A549 (cell line): ENCODE measurements around the gene NAV3. TPM values are rescaled to one million over a fixed set of nuclear protein-coding genes. Genes with fewer than 3 reads are reported as not detected.

Experiments used
- ATAC-seq, 2 experiments: fragments of 200-7000 bp in 1 of 2; fragments of >200 bp in 1 of 2; cut with Nextera tagmentation in 1 of 2; cut with Tn5 transposase in 1 of 2; 3 replicates each; pipeline versions ENCODE4 v1.8.0 to v1.9.1; 2018 to 2020; ENCODE audit warnings: mild to moderate bottlenecking in 1 of 2, moderate library complexity in 1 of 2
- CTCF ChIA-PET: fragments of 300-600 bp; sonication (Branson Sonifier 250); formaldehyde crosslinking; extraction: SDS; loops from one replicate; lab custom pipeline; 2021; ENCODE audit warnings: antibody characterized with exemption, inconsistent platforms; lab: Yijun Ruan, JAX
- POLR2A ChIA-PET: fragments of 350-600 bp; formaldehyde crosslinking; extraction: SDS; loops from one replicate; lab custom pipeline; 2021; ENCODE audit warnings: antibody characterized with exemption, inconsistent platforms; lab: Yijun Ruan, JAX
- DNase-seq, 2 experiments: peaks; one replicate each; pipeline versions ENCODE4 v3.0.0 to v3.0.0-alpha.2; 2011 to 2016; ENCODE audit warnings: low read depth in 1 of 2, low spot score in 1 of 2
- FAIRE-seq: peaks from 2 replicates; lab custom pipeline; 2011; peaks lifted over from hg19 to GRCh38; lab: Jason Lieb, UNC
- H3K27ac ChIP-seq, 2 experiments: fragments of >200 bp; sonication (Bioruptor Twin); formaldehyde crosslinking; 3 replicates each; pipeline ENCODE4 v1.5.1; 2016 to 2017
- H3K4me1 ChIP-seq: fragments of >200 bp; sonication (Bioruptor Twin); formaldehyde crosslinking; 3 replicates; pipeline ENCODE4 v1.6.1; 2016
- H3K4me2 ChIP-seq: fragments of >200 bp; sonication (Bioruptor Twin); formaldehyde crosslinking; 3 replicates; pipeline ENCODE4 v1.6.1; 2016
- H3K4me3 ChIP-seq: fragments of >200 bp; sonication (Bioruptor Twin); formaldehyde crosslinking; 3 replicates; pipeline ENCODE4 v1.5.1; 2016
- H3K9me3 ChIP-seq: fragments of >200 bp; sonication (Bioruptor Twin); formaldehyde crosslinking; 3 replicates; pipeline ENCODE4 v1.6.1; 2016
- CEBPB ChIP-seq, 2 experiments: fragments of >200 bp in 1 of 2; sonication (Bioruptor Twin) in 1 of 2; formaldehyde crosslinking in 1 of 2; IDR thresholded peaks; 2 replicates each; pipeline ENCODE4 v1.6.1; 2012 to 2016
- E2F6 ChIP-seq: IDR thresholded peaks from 2 replicates; pipeline ENCODE4 v1.6.1; 2012; ENCODE audit warnings: low read depth, borderline replicate concordance
- HDAC2 ChIP-seq: fragments of 200-600 bp; sonication (generic); IDR thresholded peaks from 2 replicates; pipeline ENCODE4 v1.6.1; 2016
- HMGXB4 ChIP-seq: fragments of 250-450 bp; sonication (Bioruptor Pico); IDR thresholded peaks from 2 replicates; pipeline ENCODE4 v1.5.0; 2021; ENCODE audit warnings: mild to moderate bottlenecking, moderate library complexity, borderline replicate concordance
- MAX ChIP-seq: IDR thresholded peaks from 2 replicates; pipeline ENCODE4 v1.6.1; 2012
- NFE2L2 ChIP-seq: fragments of 150-350 bp; conservative IDR thresholded peaks from 2 replicates; pipeline ENCODE4 v1.6.1; 2014; ENCODE audit warnings: low read length
- NR3C1 ChIP-seq: fragments of >200 bp; sonication (Bioruptor Twin); formaldehyde crosslinking; IDR thresholded peaks from 3 replicates; pipeline ENCODE4 v1.6.1; 2017
- PHF8 ChIP-seq: fragments of 200-600 bp; sonication (generic); IDR thresholded peaks from 2 replicates; pipeline ENCODE4 v1.6.1; 2016; ENCODE audit warnings: low read depth, mild to moderate bottlenecking, antibody characterized with exemption, moderate library complexity, borderline replicate concordance
- RARB ChIP-seq: fragments of 250-450 bp; sonication (Bioruptor Pico); IDR thresholded peaks from 2 replicates; pipeline ENCODE4 v1.8.0; 2021; ENCODE audit warnings: mild to moderate bottlenecking, moderate library complexity
- RCOR1 ChIP-seq: fragments of 150-350 bp; IDR thresholded peaks from 2 replicates; pipeline ENCODE4 v1.6.1; 2014; ENCODE audit warnings: antibody characterized with exemption, low read length, low read depth
- REST ChIP-seq: fragments of 200-600 bp; sonication (generic); IDR thresholded peaks from 2 replicates; pipeline ENCODE4 v1.6.1; 2016; ENCODE audit warnings: antibody characterized with exemption, mild to moderate bottlenecking, moderate library complexity
- SREBF2 ChIP-seq: fragments of 450-650 bp; IDR thresholded peaks from 2 replicates; pipeline ENCODE4 v1.6.1; 2014; ENCODE audit warnings: mild to moderate bottlenecking, moderate library complexity
- ZFP36 ChIP-seq: fragments of 450-650 bp; IDR thresholded peaks from 2 replicates; pipeline ENCODE4 v1.6.1; 2014; ENCODE audit warnings: borderline replicate concordance; ENCODE audit not compliant: partially characterized antibody
- ZNF302 ChIP-seq: fragments of 250-450 bp; sonication (Bioruptor Pico); IDR thresholded peaks from 2 replicates; pipeline ENCODE4 v1.9.0; 2021; ENCODE audit warnings: inconsistent platforms, mild to moderate bottlenecking, moderate library complexity
- WGBS: methylation state at CpG from one replicate; pipeline ENCODE4 v1.1.6; 2017; ENCODE audit errors: missing lambda C conversion rate; 5-methylcytosine and 5-hydroxymethylcytosine counted together
- polyA plus RNA-seq, 4 experiments: library from polyadenylated mRNA; depleted of rRNA in 3 of 4; stranded (reverse); fragments of >200 nt; fragmentation: RNase III in 1 of 4; extraction: RNeasy Plus Mini Kit Qiagen cat#74134 plus additional on column Dnase treatment in 1 of 4; gene quantifications; 2 replicates in 3 of 4; 3 replicates in 1 of 4; pipeline ENCODE4 v1.2.3, GENCODE V29; 2011 to 2017

NAV3 gene
- polyA plus RNA-seq, 2 of the 4 experiments (the other 2 are of a cell fraction), result 8.6 to 9.7 TPM

GRCh38 chr12:77941401-77941800 lies 110.7 kb downstream of the NAV3 start:
- FAIRE-seq, result peak; percentile 36
- Histone ChIP-seq H3K9me3 (no peaks in the 10 kb centered on the region), H3K4me1 (peaks cover 30% of the 10 kb centered on the region), H3K4me2 (peak overlapping the region; percentile 95), H3K27ac (peak overlapping the region; percentile 74 to 84), H3K4me3 (peak overlapping the region; percentile 34)
- DNase-seq, result no peak
- WGBS, result 7% methylated on average over 1 of the region's 1 CpG
- no peak for ATAC-seq
- ChIA-PET POLR2A (no interaction called here), CTCF (no interaction called here)
- no peak for TF ChIP-seq RARB (CRISPR knock-in tag)
- TF ChIP-seq HDAC2, result no peak
- TF ChIP-seq RCOR1, result no peak
- no peak for TF ChIP-seq ZFP36
- no peak for TF ChIP-seq NR3C1
- TF ChIP-seq SREBF2, result no peak
- TF ChIP-seq REST, result no peak
- TF ChIP-seq E2F6, result no peak
- TF ChIP-seq NFE2L2, result no peak

- peak overlapping the region in 1 of 2 experiments; percentile 33; a peak in 3 of 6 replicates for H3K27ac ChIP-seq
- TF ChIP-seq PHF8 (no peak), ZNF302 (CRISPR knock-in tag) (0 out of 2 replicates have a peak, but pooled peaks have one; percentile 20), CEBPB (IDR thresholded peaks at IDR 0.05) (peak; percentile 87 to 95; a peak in 3 of 4 replicates)
- peak overlapping the region; percentile 95 for H3K4me2 ChIP-seq
- no peaks in the 10 kb centered on the region for H3K9me3 ChIP-seq
- peak; percentile 82 for FAIRE-seq
- H3K4me3 ChIP-seq, result no peak overlapping the region
- 53% methylated on average over 1 of the region's 1 CpG for WGBS
- ATAC-seq, result peak; percentile 46 to 60; a peak in 3 of 6 replicates
- ChIA-PET CTCF (interaction anchor here (1.1 kb wide), 1 partner anchor 18 kb away, joined by 3 read pairs; no protein-coding TSS in a partner anchor), POLR2A (no interaction called here)
- peak; percentile 37 to 73 for DNase-seq
- peaks cover 46% of the 10 kb centered on the region for H3K4me1 ChIP-seq
Observed at GRCh38 chr12:77943466-77943865, 112.8 kb downstream of the NAV3 start.

GRCh38 chr12:77946541-77947061 lies 115.9 kb downstream of the NAV3 start:
- TF ChIP-seq HMGXB4 (CRISPR knock-in tag) (no peak), MAX (no peak), REST (no peak), ZNF302 (CRISPR knock-in tag) (no peak), HDAC2 (no peak)
- no peaks in the 10 kb centered on the region for H3K9me3 ChIP-seq
- H3K4me2 ChIP-seq, result peak overlapping the region; percentile 69
- peak overlapping the region; percentile 42 to 71; a peak in 4 of 6 replicates for H3K27ac ChIP-seq
- peaks cover 36% of the 10 kb centered on the region for H3K4me1 ChIP-seq
- ATAC-seq (peak in 1 of 2 experiments; percentile 36; a peak in 2 of 6 replicates), FAIRE-seq (peak; percentile 74), DNase-seq (no peak)
- ChIA-PET CTCF (interaction anchor here (0.7 kb wide), 1 partner anchor 23 kb away, joined by 3 read pairs; no protein-coding TSS in a partner anchor), POLR2A (no interaction called here)
- H3K4me3 ChIP-seq, result peak overlapping the region; percentile 5; the same call in 1 of the 3 replicates
- 62% methylated on average over 2 of the region's 2 CpGs for WGBS
